Liver (tissue), 9 donors: ENCODE measurements around the gene IFT43. TPM values are rescaled to one million over a fixed set of nuclear protein-coding genes. Genes with fewer than 3 reads are reported as not detected.

ENCODE experiments used
- DNase-seq: peaks from one replicate; pipeline ENCODE4 v3.0.0-alpha.2; 2017; ENCODE audit warnings: low spot score
- H3K27ac ChIP-seq, 2 donors: one replicate each; pipeline ENCODE4 v1.7.0; 2013; ENCODE audit warnings: inconsistent platforms in 2 of 2, low read length in 2 of 2, control low read depth in 1 of 2, low read depth in 1 of 2, mild to moderate bottlenecking in 1 of 2
- H3K27me3 ChIP-seq, 4 donors: one replicate each; pipeline versions ENCODE4 v1.6.1 to v1.7.0; 2013; ENCODE audit warnings: low read length in 3 of 4, inconsistent platforms in 1 of 4, mild to moderate bottlenecking in 1 of 4, moderate library complexity in 1 of 4; ENCODE audit not compliant: control insufficient read depth in 4 of 4, insufficient read depth in 4 of 4
- H3K36me3 ChIP-seq, 4 donors: one replicate each; pipeline versions ENCODE4 v1.6.1 to v1.7.0; 2013; ENCODE audit warnings: low read length in 3 of 4, mild to moderate bottlenecking in 3 of 4, low read depth in 1 of 4, moderate library complexity in 1 of 4; ENCODE audit not compliant: control insufficient read depth in 4 of 4, insufficient read depth in 3 of 4
- H3K4me1 ChIP-seq, 4 donors: one replicate each; pipeline versions ENCODE4 v1.6.1 to v1.7.0; 2013; ENCODE audit warnings: low read length in 3 of 4, mild to moderate bottlenecking in 3 of 4, moderate library complexity in 1 of 4; ENCODE audit not compliant: control insufficient read depth in 4 of 4, insufficient read depth in 4 of 4
- H3K4me3 ChIP-seq, 3 donors: one replicate each; pipeline versions ENCODE4 v1.6.1 to v1.7.0; 2013; ENCODE audit warnings: low read length in 3 of 3, control low read depth in 1 of 3, low read depth in 1 of 3, mild to moderate bottlenecking in 1 of 3
- H3K9ac ChIP-seq, 2 donors: one replicate each; pipeline ENCODE4 v1.7.0; 2013; ENCODE audit warnings: low read length in 2 of 2, mild to moderate bottlenecking in 2 of 2, moderate library complexity in 2 of 2, control low read depth in 1 of 2, low read depth in 1 of 2
- H3K9me3 ChIP-seq, 4 donors: one replicate each; pipeline versions ENCODE4 v1.6.1 to v1.7.0; 2013; ENCODE audit warnings: low read length in 3 of 4; ENCODE audit not compliant: control insufficient read depth in 4 of 4
- ATF3 ChIP-seq: IDR thresholded peaks from 2 replicates; pipeline ENCODE4 v1.6.1; 2016; ENCODE audit warnings: antibody characterized with exemption
- CTCF ChIP-seq: fragments of 150-350 bp; IDR thresholded peaks from 2 replicates; pipeline ENCODE4 v1.5.1; 2017; ENCODE audit warnings: improper control_type of control experiment, low read depth, low read length; ENCODE audit not compliant: missing input control
- EGR1 ChIP-seq, 2 donors: IDR thresholded peaks; 2 replicates each; pipeline ENCODE4 v1.6.1; 2016 to 2018; ENCODE audit warnings: antibody characterized with exemption in 2 of 2, low read depth in 2 of 2
- FOXA1 ChIP-seq: IDR thresholded peaks from 2 replicates; pipeline ENCODE4 v1.6.1; 2016; ENCODE audit warnings: antibody characterized with exemption
- FOXA2 ChIP-seq: IDR thresholded peaks from 2 replicates; pipeline ENCODE4 v1.6.1; 2016; ENCODE audit warnings: antibody characterized with exemption
- GABPA ChIP-seq, 2 donors: IDR thresholded peaks in 1 of 2; conservative IDR thresholded peaks in 1 of 2; 2 replicates each; pipeline ENCODE4 v1.6.1; 2016; ENCODE audit warnings: antibody characterized with exemption in 2 of 2, mild to moderate bottlenecking in 1 of 2, moderate library complexity in 1 of 2
- HNF4A ChIP-seq, 2 donors: conservative IDR thresholded peaks; 2 replicates each; pipeline ENCODE4 v1.6.1; 2016; ENCODE audit warnings: antibody characterized with exemption in 2 of 2, mild to moderate bottlenecking in 2 of 2
- HNF4G ChIP-seq: IDR thresholded peaks from 2 replicates; pipeline ENCODE4 v1.6.1; 2016; ENCODE audit warnings: antibody characterized with exemption
- MAX ChIP-seq: IDR thresholded peaks from 2 replicates; pipeline ENCODE4 v1.6.1; 2016; ENCODE audit warnings: antibody characterized with exemption
- NR2F2 ChIP-seq: IDR thresholded peaks from 2 replicates; pipeline ENCODE4 v1.6.1; 2016; ENCODE audit warnings: antibody characterized with exemption
- RAD21 ChIP-seq, 2 donors: IDR thresholded peaks; 2 replicates each; pipeline ENCODE4 v1.6.1; 2016; ENCODE audit warnings: antibody characterized with exemption in 2 of 2, mild to moderate bottlenecking in 2 of 2
- REST ChIP-seq: IDR thresholded peaks from 2 replicates; pipeline ENCODE4 v1.6.1; 2016; ENCODE audit warnings: antibody characterized with exemption, mild to moderate bottlenecking
- SP1 ChIP-seq: IDR thresholded peaks from 2 replicates; pipeline ENCODE4 v1.6.1; 2018; ENCODE audit warnings: antibody characterized with exemption, mild to moderate bottlenecking
- TAF1 ChIP-seq: conservative IDR thresholded peaks from 2 replicates; pipeline ENCODE4 v1.6.1; 2016; ENCODE audit warnings: antibody characterized with exemption, mild to moderate bottlenecking
- YY1 ChIP-seq: IDR thresholded peaks from 2 replicates; pipeline ENCODE4 v1.6.1; 2016; ENCODE audit warnings: antibody characterized with exemption, mild to moderate bottlenecking
- WGBS: extraction: QIAGEN DNeasy Blood & Tissue Kit; methylation state at CpG from one replicate; pipeline ENCODE4 v1.1.7; 2013; 5-methylcytosine and 5-hydroxymethylcytosine counted together
- polyA plus RNA-seq, 2 donors: library from polyadenylated mRNA; stranded (reverse) in 1 of 2; unstranded in 1 of 2; fragments of 200-250 nt in 1 of 2; fragments of >200 nt in 1 of 2; fragmentation: Nextera tagmentation in 1 of 2; extraction: Ambion mirVana in 1 of 2; gene quantifications; one replicate each; pipeline versions ENCODE4 v1.2.1 to v1.2.3, GENCODE V29; 2013 to 2015
- total RNA-seq, 2 donors: library from RNA; depleted of rRNA; stranded (reverse); fragments of >200 nt; gene quantifications; one replicate each; pipeline ENCODE4 v1.2.3, GENCODE V29; 2014
- donor health status: healthy.
- donor health status: healthy.
- donor health status: healthy.
- donor health status: healthy.
- donor health status: healthy.

Gene IFT43
- total and polyA plus RNA-seq, 4 donors: 7.8 to 33.6 (median 19.3) TPM

- H3K27me3 ChIP-seq: no peaks in the 10 kb centered on the region
- peaks cover 8 to 34% (median 14%) of the 10 kb centered on the region in 4 donors for H3K4me1 ChIP-seq
- H3K9ac ChIP-seq: no peak overlapping the region
- no peak for DNase-seq
- H3K36me3 ChIP-seq: peaks cover 0 to 21% (median 9%) of the 10 kb centered on the region in 4 donors
- no peaks in the 10 kb centered on the region for H3K9me3 ChIP-seq
- no peak overlapping the region for H3K4me3 ChIP-seq
- no peak for TF ChIP-seq HNF4G
- no peak for TF ChIP-seq MAX
- no peak for TF ChIP-seq GABPA (IDR thresholded peaks at IDR 0.05 in 1 of 2, conservative IDR thresholded peaks at IDR 0.05 in 1 of 2)
- no peak for TF ChIP-seq ATF3
- no peak for TF ChIP-seq REST
- no peak for TF ChIP-seq NR2F2
- no peak for TF ChIP-seq YY1
- WGBS: 98% methylated on average over 4 of the region's 4 CpGs
- H3K27ac ChIP-seq: peak overlapping the region; percentile 68 to 84
These were observed 4.7 kb downstream of the IFT43 start for GRCh38 chr14:75990297-75990696.

GRCh38 chr14:75991753-75992152 is 6.2 kb downstream of the IFT43 start:
- Histone ChIP-seq H3K9me3 (no peaks in the 10 kb centered on the region), H3K27me3 (no peaks in the 10 kb centered on the region), H3K4me1 (peaks cover 8 to 33% (median 11%) of the 10 kb centered on the region in 4 donors), H3K4me3 (no peak overlapping the region), H3K27ac (no peak overlapping the region), H3K9ac (no peak overlapping the region), H3K36me3 (peaks cover 2 to 28% (median 10%) of the 10 kb centered on the region in 4 donors)
- DNase-seq: no peak
- 91% methylated on average over 4 of the region's 4 CpGs for WGBS
- TF ChIP-seq FOXA1 (no peak), TAF1 (no peak), FOXA2 (no peak)

GRCh38 chr14:75993567-75994041 is 8.0 kb downstream of the IFT43 start:
- DNase-seq: no peak
- Histone ChIP-seq H3K9ac (no peak overlapping the region), H3K36me3 (peaks cover 4 to 35% (median 18%) of the 10 kb centered on the region in 4 donors), H3K9me3 (no peaks in the 10 kb centered on the region), H3K27me3 (no peaks in the 10 kb centered on the region), H3K27ac (no peak overlapping the region), H3K4me3 (no peak overlapping the region), H3K4me1 (peaks cover 4 to 21% (median 8%) of the 10 kb centered on the region in 4 donors)
- TF ChIP-seq EGR1 (IDR thresholded peaks at IDR 0.05; ENCODE audit: low read depth in 2 of 2) (no peak), CTCF (no peak), MAX (no peak), ATF3 (no peak), SP1 (no peak), REST (no peak), NR2F2 (no peak), RAD21 (IDR thresholded peaks at IDR 0.05) (no peak), GABPA (IDR thresholded peaks at IDR 0.05 in 1 of 2, conservative IDR thresholded peaks at IDR 0.05 in 1 of 2) (no peak), HNF4A (conservative IDR thresholded peaks at IDR 0.05) (no peak), FOXA1 (no peak), HNF4G (no peak)
- WGBS: 80% methylated on average over 1 of the region's 1 CpG
